Ecto neural progenitor cell (in vitro differentiated cells): Measurements from ENCODE around the gene WWC1.
"Not testable (repeated sequence)": the region's sequence is repeated elsewhere in the genome, so short reads cannot be mapped to it uniquely, and the experiment has no call there.

Source experiments
- DNase-seq: peaks from one replicate; pipeline ENCODE4 v3.0.0-alpha.2; 2018; ENCODE audit warnings: low spot score

Gene WWC1

GRCh38 chr5:168308976-168309598, 17.6 kb downstream of the WWC1 start:
- no peak for DNase-seq

- DNase-seq = not testable (repeated sequence)
These were observed 19.1 kb downstream of the WWC1 start for GRCh38 chr5:168310541-168310940.

- DNase-seq = no peak
These were observed 19.7 kb downstream of the WWC1 start for GRCh38 chr5:168311061-168311566.

- DNase-seq = no peak
These were observed 21.3 kb downstream of the WWC1 start for GRCh38 chr5:168312606-168313295.

GRCh38 chr5:168313596-168314204, 22.3 kb downstream of the WWC1 start:
- DNase-seq = no peak

- no peak for DNase-seq
These were observed 23.4 kb downstream of the WWC1 start for GRCh38 chr5:168314735-168315411.

GRCh38 chr5:168315416-168316138, 24.1 kb downstream of the WWC1 start:
- DNase-seq = no peak

GRCh38 chr5:168316139-168316578, 24.7 kb downstream of the WWC1 start:
- DNase-seq = no peak

- DNase-seq = no peak
These were observed 25.7 kb downstream of the WWC1 start for GRCh38 chr5:168317096-168317520.

- no peak for DNase-seq
These were observed 26.2 kb downstream of the WWC1 start for GRCh38 chr5:168317521-168318147.

- no peak for DNase-seq
These were observed 26.8 kb downstream of the WWC1 start for GRCh38 chr5:168318240-168318639.

- DNase-seq = no peak
These were observed 28.3 kb downstream of the WWC1 start for GRCh38 chr5:168319774-168320173.

GRCh38 chr5:168320805-168321204, 29.4 kb downstream of the WWC1 start:
- no peak for DNase-seq

GRCh38 chr5:168324859-168325630, 33.6 kb downstream of the WWC1 start:
- DNase-seq = no peak

GRCh38 chr5:168327019-168327421, 35.6 kb downstream of the WWC1 start:
- DNase-seq = no peak

- no peak for DNase-seq
These were observed 36.0 kb downstream of the WWC1 start for GRCh38 chr5:168327451-168327850.

GRCh38 chr5:168327994-168328393, 36.5 kb downstream of the WWC1 start:
- DNase-seq = no peak

- no peak for DNase-seq
These were observed 37.4 kb downstream of the WWC1 start for GRCh38 chr5:168328814-168329213.

- no peak for DNase-seq
These were observed 37.9 kb downstream of the WWC1 start for GRCh38 chr5:168329302-168329701.

- DNase-seq = no peak
These were observed 40.6 kb downstream of the WWC1 start for GRCh38 chr5:168332042-168332441.

- DNase-seq = no peak
These were observed 42.8 kb downstream of the WWC1 start for GRCh38 chr5:168334280-168334679.
